ENCODE results near the gene PPP4R4.
"Not testable (repeated sequence)": the region's sequence is repeated elsewhere in the genome, so short reads cannot be mapped to it uniquely, and the experiment has no call there.

PPP4R4 gene

DNA sequence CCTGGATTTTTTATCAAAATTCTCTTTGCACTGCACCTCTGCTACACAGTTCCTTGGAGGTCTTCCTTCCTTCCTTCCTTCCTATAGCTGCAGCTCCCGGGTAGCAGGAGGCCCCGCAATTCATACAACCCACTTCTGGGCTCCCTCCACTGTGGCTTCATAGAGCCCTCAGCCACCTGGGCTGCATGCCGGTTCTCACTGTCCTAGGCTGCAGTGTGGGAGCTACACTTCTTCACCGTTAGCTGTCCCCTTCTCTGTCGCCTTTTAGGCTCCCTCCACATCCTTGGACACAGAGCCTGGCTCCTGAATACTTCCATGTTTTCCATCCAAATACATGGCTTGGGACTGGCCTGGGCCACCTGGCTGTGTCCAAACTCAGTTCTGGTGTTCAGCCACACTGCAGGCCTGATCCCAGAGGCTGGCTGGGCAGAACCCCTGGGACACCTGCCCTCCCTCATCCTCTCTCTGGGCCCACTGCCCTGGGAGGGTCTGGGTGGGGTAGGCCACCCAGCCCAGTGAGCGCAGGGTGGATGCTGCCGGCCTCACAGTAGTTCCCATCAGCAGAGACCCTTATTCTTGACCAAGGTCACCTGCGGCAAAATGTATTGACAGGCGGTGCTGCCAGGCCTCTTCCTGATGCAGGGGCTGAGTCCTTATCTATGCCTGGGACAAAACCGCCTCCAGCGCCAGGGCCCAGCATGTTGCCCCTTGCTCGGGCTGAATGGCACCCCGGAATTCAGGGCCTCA lies 117.2 kb downstream of the PPP4R4 start:
- TF ChIP-seq CTCF (IDR thresholded peaks at IDR 0.05; ENCODE audit: low read depth, low read length) = no peak
- H3K4me3 ChIP-seq (ENCODE audit: low read depth, low read length) = no peak overlapping the region

DNA sequence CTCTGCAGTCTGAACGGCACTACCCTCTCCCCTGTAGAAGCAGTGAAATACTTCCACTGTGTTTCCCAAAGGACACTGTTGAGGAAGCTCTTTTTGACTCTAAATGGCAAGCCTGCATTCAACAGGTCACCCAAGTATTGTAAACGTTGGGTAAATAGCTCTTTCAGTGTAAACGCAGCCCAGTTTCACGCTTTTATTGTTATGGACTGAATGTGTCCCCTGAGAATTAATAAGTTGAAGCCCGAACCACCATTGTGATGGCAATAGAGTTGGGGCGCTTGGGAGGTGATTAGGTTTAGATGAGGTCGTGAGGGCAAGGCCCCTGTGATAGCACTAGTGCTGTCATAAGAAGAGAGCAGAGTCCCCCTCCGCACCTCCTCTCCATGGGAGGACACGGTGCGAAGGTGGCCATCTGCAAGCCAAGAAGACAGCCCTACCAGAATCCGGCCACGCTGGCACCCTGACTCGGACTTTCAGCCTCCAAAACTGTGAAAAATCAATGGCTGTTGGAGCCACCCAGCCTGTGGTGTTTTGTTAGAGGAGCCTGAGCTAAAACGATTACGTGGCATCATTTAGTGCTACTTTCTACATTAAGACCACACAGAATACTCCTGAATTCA lies 117.9 kb downstream of the PPP4R4 start:
- no peak for TF ChIP-seq CTCF (IDR thresholded peaks at IDR 0.05; ENCODE audit: low read depth, low read length)
- H3K4me3 ChIP-seq (ENCODE audit: low read depth, low read length) = no peak overlapping the region

DNA sequence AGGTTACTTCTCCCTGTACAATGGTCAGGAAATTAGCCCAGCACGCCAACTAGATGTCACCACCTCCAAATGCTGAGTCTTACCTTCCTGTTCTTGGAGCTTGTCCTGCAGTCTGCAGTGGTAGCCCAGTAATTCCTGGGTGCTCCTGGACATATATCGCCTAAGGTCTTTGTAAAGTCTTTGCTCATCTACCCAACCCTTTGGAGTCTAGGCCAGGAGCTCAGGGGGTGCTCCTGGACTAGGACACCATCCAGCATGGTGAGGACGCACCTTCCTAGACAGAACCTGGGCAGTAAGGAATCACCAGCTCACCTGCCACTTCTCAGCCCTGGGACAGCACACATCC lies 118.4 kb downstream of the PPP4R4 start:
- H3K4me3 ChIP-seq (ENCODE audit: low read depth, low read length) = no peak overlapping the region
- TF ChIP-seq CTCF (IDR thresholded peaks at IDR 0.05; ENCODE audit: low read depth, low read length) = no peak

- TF ChIP-seq CTCF (IDR thresholded peaks at IDR 0.05; ENCODE audit: low read depth, low read length) = no peak
- H3K4me3 ChIP-seq (ENCODE audit: low read depth, low read length) = no peak within 1 kb of the TSS
These were observed 118.9 kb downstream of the PPP4R4 start, which contains the start of gene SERPINA10 for GRCh38 chr14:94292872-94293577. SERPINA10 (minus strand) TSS chr14:94293268; CDS start chr14:94290593, 2,675 bp downstream.

- TF ChIP-seq CTCF (IDR thresholded peaks at IDR 0.05; ENCODE audit: low read depth, low read length) = no peak
- no peak overlapping the region for H3K4me3 ChIP-seq (ENCODE audit: low read depth, low read length)
These were observed 119.4 kb downstream of the PPP4R4 start for GRCh38 chr14:94293578-94293924.

DNA sequence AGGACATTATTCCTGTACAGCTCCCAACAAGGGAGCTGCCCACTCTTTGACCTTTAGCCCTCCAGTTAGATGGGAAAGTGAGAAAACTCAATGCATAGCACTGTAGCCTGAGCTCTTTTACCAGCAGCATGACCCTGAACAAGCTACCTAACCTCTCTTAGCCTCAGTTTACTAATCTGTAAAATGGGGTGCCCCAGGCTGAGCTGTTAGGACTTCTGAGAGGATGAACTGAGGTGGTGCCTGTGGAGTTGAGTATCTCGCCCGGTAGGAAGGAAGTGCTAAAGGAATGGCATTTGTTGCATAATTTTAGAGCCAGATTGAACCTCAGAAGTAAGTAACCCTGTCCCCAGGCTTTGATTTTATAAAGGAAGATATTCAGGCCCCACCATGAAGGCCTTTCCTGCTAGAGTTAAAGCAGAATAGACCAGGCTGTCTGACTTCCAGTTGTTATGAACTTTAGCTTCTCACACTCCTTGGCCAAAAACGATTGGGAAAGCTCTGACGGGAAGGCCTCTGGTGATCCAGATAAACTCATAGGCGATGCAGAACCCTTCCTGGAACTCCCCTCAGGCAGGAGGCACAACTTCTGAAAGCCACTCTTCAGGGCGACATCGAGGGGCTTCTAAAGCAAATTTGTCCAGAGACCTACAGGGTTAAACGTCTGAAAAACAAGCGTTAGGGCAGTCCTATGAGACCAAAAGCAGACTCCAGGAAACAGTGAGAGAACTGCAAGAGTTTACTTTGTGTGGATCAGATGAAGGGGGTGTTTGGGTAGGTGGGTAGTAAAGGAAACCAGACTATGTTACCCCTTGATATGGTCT lies 121.4 kb downstream of the PPP4R4 start:
- TF ChIP-seq CTCF (IDR thresholded peaks at IDR 0.05; ENCODE audit: low read depth, low read length) = no peak
- no peak overlapping the region for H3K4me3 ChIP-seq (ENCODE audit: low read depth, low read length)

DNA sequence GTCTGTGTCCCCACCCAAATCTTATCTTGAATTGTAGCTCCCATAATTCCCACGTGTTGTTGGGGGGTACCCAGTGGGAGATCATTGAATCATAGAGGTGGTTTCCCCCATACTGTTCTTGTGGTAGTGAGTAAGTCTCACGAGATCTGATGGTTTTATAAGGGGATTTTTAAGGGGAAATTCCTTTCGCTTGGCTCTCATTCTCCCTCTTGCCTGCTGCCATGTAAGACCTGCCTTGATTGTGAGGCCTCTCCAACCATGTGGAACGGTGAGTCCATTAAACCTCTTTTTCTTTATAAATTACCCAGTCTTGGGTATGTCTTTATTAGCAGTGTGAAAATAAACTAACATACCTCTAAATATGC lies 122.0 kb downstream of the PPP4R4 start:
- H3K4me3 ChIP-seq (ENCODE audit: low read depth, low read length) = not testable (repeated sequence)

Data from WI38 (cell line).